GM19023 (cell line): ENCODE measurements around the gene EEFSEC.

ENCODE experiments used
- ATAC-seq: cut with Tn5 transposase; IDR thresholded peaks from one replicate; pipeline ENCODE4 v1.9.1; 2021; ENCODE audit warnings: mild to moderate bottlenecking, moderate library complexity; ENCODE audit not compliant: unreplicated experiment

Gene EEFSEC

GRCh38 chr3:128311441-128311844 lies 158.2 kb downstream of the EEFSEC start:
- no peak for ATAC-seq

GRCh38 chr3:128312271-128312670 lies 159.0 kb downstream of the EEFSEC start:
- ATAC-seq: no peak

GRCh38 chr3:128313071-128313725 lies 159.9 kb downstream of the EEFSEC start:
- no peak for ATAC-seq

GRCh38 chr3:128313935-128314334 lies 160.7 kb downstream of the EEFSEC start:
- ATAC-seq: no peak

GRCh38 chr3:128315313-128315712 lies 162.0 kb downstream of the EEFSEC start:
- no peak for ATAC-seq

GRCh38 chr3:128316481-128316891 lies 163.2 kb downstream of the EEFSEC start:
- ATAC-seq: no peak

- ATAC-seq: no peak
Measured at GRCh38 chr3:128317101-128317697, 163.9 kb downstream of the EEFSEC start.

- no peak for ATAC-seq
Measured at GRCh38 chr3:128317698-128318231, 164.5 kb downstream of the EEFSEC start.

- ATAC-seq: no peak
Measured at GRCh38 chr3:128318275-128318941, 165.1 kb downstream of the EEFSEC start.

GRCh38 chr3:128319107-128319506 lies 165.8 kb downstream of the EEFSEC start:
- no peak for ATAC-seq

GRCh38 chr3:128319741-128320141 lies 166.5 kb downstream of the EEFSEC start:
- no peak for ATAC-seq

GRCh38 chr3:128320551-128321340 lies 167.5 kb downstream of the EEFSEC start:
- ATAC-seq: no peak

GRCh38 chr3:128321418-128321817 lies 168.1 kb downstream of the EEFSEC start:
- no peak for ATAC-seq

GRCh38 chr3:128322030-128323022 lies 169.0 kb downstream of the EEFSEC start:
- ATAC-seq: no peak

- no peak for ATAC-seq
Measured at GRCh38 chr3:128323206-128324081, 170.2 kb downstream of the EEFSEC start.

GRCh38 chr3:128324911-128325592 lies 171.8 kb downstream of the EEFSEC start:
- no peak for ATAC-seq

- no peak for ATAC-seq
Measured at GRCh38 chr3:128326051-128326823, 173.0 kb downstream of the EEFSEC start.

GRCh38 chr3:128327606-128328031 lies 174.3 kb downstream of the EEFSEC start:
- no peak for ATAC-seq
